MV-4-11 (cell line): Measurements from ENCODE around the gene MT1A.

Experiments used
- DNase-seq: peaks from one replicate; lab custom pipeline; 2025; lab: John Stamatoyannopoulos, UW

MT1A gene

GRCh38 chr16:56631832-56632155 is 6.7 kb upstream of the MT1A start:
- DNase-seq, result no peak

DNA sequence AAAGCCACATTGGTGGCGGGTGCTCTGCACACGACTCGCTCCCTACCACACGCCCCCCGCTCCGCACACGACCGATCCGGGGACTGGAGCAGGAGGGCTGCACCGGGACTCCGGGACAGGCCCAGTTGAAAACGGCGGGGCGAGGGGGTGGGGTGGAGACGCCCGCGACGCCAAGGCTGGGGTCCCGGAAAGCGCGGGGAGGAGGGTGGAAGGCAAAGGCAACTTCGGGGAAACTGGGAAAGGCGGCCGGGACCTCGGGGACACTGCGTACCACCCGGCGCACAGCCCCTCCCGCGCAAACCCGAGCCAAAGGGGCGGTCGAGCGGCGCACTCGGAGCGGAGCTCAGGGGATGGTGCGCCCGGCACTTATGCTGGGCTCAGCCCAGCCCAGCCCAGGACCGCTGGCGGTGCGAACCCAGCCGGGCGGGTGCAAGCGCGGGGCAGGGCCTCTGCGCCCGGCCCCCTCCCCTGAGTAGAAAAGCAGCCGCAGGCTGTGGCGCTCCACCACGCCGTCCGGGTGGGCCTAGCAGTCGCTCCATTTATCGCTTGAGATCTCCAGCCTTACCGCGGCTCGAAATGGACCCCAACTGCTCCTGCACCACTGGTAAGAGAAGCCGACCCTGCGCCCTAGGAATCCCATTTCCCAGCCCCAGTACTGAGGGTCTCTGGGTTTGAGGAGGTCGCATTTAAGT is 6.2 kb upstream of the MT1A start, which contains the start of gene MT1M:
MT1M (plus strand) TSS at position 504 of the 692 bp plus-strand sequence; CDS start at position 577, 73 bp downstream.
- no peak for DNase-seq

DNA sequence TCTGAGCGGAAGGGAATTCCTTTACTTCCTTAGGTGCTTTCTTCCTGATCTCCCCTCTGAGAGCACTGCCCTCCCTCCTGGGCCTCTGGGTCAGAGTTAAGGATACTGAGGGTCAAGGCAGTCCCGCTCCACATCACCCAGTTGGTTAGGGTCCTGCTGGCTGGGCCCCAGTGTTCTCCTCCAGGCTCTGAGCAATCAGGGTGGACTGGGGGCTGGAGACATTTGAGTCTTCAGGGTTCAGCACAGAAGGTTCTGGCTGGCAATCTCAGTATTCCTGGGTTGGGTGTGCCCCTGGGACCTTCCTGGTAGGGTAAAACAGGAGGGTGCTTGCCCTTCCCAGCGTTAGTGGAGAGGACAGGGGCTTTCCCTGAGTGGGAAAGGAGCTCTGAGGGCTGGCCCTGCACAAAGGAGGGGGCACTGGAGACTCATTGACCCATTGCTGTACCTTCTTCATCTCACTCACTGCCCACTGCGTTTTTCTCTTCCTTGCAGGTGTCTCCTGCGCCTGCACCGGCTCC is 5.6 kb upstream of the MT1A start:
- DNase-seq, result no peak

- DNase-seq, result no peak
Measured at GRCh38 chr16:56633535-56633934, 4.9 kb upstream of the MT1A start.

GRCh38 chr16:56634715-56635440 is 3.6 kb upstream of the MT1A start:
- DNase-seq, result no peak

DNA sequence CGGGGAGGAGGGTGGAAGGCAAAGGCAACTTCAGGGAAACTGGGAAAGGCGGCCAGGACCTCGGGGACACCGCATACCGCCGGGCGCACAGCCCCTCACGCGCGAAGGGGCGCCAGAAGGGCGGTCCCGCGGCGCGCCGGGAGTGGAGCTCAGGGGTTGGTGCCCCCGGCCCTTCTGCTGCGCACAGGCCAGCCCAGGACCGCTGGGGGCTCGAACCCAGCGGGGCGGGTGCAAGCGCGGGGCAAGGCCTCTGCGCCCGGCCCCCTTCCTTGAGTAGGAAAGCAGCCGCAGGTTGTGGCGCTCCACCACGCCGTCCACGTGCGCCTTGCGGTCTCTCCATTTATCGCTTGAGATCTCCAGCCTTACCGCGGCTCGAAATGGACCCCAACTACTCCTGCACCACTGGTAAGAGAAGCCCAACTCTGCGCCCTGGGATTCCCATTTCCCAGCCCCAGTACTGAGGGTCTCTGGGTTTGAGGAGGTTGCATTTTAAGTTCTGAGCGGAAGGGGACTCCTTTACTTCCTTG is 3.0 kb upstream of the MT1A start:
- no peak for DNase-seq

GRCh38 chr16:56636616-56637413 is 1.7 kb upstream of the MT1A start:
- DNase-seq, result no peak

- DNase-seq, result no peak
Measured at GRCh38 chr16:56639045-56639444, 579 bp downstream of the MT1A start.

DNA sequence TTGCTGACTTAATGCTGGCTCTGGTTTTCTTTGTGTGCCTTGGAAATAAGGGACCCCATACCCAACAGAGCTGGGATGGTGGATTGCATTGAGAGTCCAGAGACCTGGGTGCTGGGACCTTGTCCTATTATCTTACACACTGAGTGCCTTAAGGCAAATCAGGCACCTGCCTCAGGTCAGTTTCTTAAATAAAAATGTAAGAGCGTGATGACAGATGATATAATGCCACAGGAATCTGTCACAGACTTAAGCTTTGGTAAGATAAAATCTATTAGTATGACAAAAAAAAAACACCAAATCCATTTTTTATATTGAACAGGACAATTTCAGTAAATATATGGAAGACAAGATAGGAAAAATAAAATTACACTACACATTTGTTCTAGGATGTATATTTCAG is 1.6 kb downstream of the MT1A start:
- DNase-seq, result no peak

DNA sequence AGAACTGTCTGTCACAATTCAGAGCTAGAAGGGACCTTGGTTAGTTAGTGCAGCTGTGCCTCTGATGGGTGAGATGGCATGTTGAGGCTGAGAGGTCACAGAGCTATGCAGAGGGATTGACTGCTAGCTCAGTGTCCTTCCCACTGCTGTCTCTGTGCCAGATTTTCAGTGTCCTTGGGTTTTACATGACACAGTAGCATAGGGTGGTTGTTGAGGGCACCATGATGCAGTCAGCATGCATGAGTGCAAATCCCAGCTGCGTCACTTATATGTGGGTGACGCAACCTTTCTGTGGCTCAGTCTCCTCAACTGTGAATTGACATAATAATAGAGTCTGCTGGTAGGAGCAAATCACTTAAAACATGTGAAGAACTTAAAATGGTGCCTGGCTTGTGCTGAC is 2.7 kb downstream of the MT1A start:
- DNase-seq, result no peak

GRCh38 chr16:56643080-56643778 is 4.8 kb downstream of the MT1A start:
- DNase-seq, result peak; percentile 59

DNA sequence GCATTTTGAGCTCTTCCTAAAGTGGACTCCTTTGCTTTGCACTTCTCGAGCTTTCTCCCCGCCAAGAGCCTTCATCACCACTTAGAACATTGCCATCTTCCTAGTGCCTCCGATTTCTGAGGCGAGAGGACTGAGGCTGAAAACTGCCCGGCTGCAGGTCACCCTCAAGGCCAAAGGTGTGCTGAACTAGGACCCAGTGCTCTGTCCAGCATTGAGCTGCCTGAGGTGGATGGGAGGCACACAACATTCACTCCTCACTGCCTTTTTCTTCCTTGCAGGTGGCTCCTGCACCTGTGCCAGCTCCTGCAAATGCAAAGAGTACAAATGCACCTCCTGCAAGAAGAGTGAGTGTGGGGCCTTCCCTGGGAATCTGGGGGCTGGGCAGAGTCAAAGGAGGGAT is 5.4 kb downstream of the MT1A start:
- no peak for DNase-seq

- no peak for DNase-seq
Measured at GRCh38 chr16:56645311-56645710, 6.8 kb downstream of the MT1A start.

- DNase-seq, result no peak
Measured at GRCh38 chr16:56645838-56646237, 7.4 kb downstream of the MT1A start.

- no peak for DNase-seq
Measured at GRCh38 chr16:56647641-56648431, 9.4 kb downstream of the MT1A start.

DNA sequence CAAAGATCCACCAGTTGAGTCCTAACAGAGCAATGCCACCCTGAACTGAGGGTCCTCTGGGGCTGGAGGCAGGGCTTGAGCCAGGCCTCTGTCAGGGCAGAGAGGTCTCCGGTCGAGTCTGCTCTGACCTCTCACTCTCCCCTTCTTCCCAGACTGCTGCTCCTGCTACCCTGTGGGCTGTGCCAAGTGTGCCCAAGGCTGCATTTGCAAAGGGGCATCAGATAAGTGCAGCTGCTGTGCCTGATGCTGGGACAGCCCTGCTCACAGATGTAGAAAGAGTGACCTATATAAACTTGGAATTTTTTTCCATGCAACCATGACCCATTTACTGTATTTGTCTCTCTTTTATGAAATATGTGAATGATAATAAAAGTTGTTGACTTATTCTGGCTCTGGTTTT is 10.8 kb downstream of the MT1A start:
- no peak for DNase-seq

GRCh38 chr16:56649820-56650219 is 11.4 kb downstream of the MT1A start:
- no peak for DNase-seq

- no peak for DNase-seq
Measured at GRCh38 chr16:56651586-56651985, 13.1 kb downstream of the MT1A start, which contains the start of gene MT1B. TSS of gene MT1B (plus strand) at chr16:56651886. CDS start at chr16:56651954, 68 bp downstream.

DNA sequence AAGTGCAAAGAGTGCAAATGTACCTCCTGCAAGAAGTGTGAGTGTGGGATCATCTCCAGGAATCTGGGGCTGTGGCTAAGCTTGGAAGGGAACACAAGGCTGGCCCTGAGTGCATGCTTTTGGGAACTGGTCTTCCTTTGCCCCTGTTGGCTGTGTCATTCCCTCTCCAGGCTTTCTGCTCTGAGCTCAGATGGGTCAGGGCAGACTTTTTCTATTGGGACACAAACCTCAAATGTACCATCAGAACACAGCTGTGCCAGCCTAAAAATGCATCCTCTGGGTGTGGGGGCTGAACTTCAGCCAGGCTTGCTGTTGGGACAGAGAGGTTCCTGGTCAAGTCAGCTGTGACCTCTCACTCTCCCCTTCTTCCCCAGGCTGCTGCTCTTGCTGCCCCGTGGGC is 14.1 kb downstream of the MT1A start:
- no peak for DNase-seq

- no peak for DNase-seq
Measured at GRCh38 chr16:56653218-56653617, 14.8 kb downstream of the MT1A start.
